GM13976 (cell line): ENCODE data around the gene SGTB.

Source experiments
- DNase-seq: peaks from one replicate; pipeline ENCODE4 v3.0.0; 2012; ENCODE audit warnings: low spot score
- CTCF ChIP-seq: IDR thresholded peaks from 2 replicates; pipeline ENCODE4 v1.5.1; 2012; ENCODE audit warnings: borderline replicate concordance, mild to moderate bottlenecking; ENCODE audit not compliant: insufficient read depth; ENCODE audit errors: extremely low read depth, missing control alignments, control extremely low read depth
- in situ Hi-C: fragments of 300-500 bp; cut with MboI; formaldehyde crosslinking; loops from one replicate; pipeline ENCODE4 v1.12.0; 2022; ENCODE audit warnings: low sequenced_read_pairs, mixed read lengths, inconsistent platforms; ENCODE audit not compliant: unreplicated experiment

SGTB gene

DNA sequence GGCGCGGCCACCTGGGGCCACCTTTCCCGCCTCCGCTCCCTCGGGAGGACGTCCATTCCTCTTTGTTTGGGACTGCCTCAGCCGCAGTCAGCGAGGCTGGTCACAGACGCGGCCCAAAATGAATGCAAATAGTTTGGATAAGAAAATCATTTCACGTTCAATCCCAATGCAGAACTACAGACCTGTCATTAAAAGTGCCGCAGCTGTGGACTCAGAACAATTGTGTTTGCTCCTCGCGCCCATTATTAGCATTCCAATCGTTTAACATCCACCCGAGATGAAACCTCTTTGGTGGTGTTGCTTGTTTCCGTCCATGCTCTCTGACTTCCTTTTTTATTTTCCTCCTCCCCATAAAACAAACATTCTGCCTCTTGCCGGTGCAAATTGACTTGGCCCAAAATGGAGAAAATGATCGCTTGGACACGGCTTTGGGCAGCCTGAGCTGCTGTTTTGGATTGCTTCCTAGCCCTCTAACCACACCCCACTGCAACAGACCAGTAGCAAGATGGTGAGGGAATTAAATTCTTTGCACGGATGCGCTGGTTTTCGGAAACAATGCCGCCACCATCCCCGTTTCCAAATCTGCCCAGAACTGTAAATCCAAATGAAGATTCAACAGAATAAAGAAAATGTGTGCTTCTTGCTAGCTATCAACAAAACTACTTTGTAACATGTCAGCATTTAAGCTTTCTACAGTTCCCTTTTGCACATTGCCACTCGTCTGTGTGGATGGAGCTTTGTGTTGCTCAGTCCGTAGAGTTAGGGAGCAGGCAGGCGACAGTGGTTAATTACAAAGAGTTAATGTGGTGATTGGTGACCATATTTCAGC, 880 bp upstream of the SGTB start:
- in situ Hi-C loops: no loop called here
- peak; percentile 54 for DNase-seq
- no peak for TF ChIP-seq CTCF

GRCh38 chr5:65721050-65721719, 724 bp downstream of the SGTB start:
- DNase-seq: peak; percentile 48
- in situ Hi-C loops: no loop called here
- no peak for TF ChIP-seq CTCF

DNA sequence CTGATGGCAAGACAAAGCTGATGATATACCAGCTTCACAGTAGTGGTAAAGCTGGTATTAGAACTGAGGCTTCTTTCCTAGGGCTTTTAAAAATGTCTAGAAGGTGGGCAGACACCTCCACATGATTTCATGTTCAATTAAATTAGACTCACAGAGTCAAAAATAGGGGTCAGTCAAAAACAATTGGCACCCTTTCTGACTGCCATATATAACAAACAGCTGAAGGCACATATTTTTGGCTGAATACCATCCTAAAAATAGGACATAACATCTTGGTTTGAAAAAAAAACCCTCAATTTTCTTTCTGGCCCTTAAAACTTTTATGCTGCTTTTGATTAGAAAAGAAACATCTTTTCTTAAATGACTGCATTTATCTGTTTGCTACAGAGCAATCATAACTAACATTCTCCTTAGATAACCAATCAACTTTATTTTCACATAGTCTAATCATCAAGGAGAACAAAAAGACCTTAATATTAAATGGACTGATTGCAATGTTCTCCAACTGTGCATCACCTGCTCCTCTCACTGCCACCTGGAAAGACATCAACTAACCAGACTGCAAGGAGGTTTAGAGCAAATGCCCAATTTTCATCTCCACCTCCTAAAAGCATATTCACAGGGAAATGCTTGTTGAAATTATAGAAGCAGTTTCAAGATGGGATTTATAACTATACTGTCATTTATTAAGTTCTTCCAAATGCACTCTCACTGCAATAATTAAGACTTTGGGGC, 3.2 kb downstream of the SGTB start:
- in situ Hi-C loops: no loop called here
- no peak for TF ChIP-seq CTCF
- no peak for DNase-seq

DNA sequence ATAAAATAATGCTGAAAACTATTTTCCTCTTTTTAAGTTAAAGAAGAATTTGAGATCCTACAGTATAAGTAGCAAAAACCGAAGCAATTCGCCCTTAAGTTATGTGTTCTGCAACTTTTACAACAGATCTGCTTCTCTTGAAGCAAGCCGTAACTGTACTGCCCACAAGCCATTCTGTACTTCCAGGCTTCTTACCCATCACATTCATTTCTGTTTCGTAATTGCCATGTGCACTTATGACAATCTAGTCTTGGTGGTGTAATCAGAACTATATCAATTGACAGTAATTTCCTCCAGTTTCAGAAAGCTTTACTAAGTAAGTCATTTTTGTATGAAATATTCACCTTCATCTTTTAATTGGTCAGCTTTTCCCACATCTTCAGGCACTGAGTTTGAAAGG, 13.8 kb downstream of the SGTB start:
- DNase-seq: no peak
- no peak for TF ChIP-seq CTCF
- in situ Hi-C loops: no loop called here

- in situ Hi-C loops: no loop called here
Measured at GRCh38 chr5:65707663-65708062, 14.2 kb downstream of the SGTB start.

More at GRCh38 chr5:65707663-65708062, 14.2 kb downstream of the SGTB start:
- no peak for TF ChIP-seq CTCF
- no peak for DNase-seq
